HEK293 (cell line): ENCODE data around the gene ZNF423.

Experiments used
- CTCF ChIA-PET: fragments of 350-600 bp; formaldehyde crosslinking; extraction: SDS; loops from one replicate; lab custom pipeline; 2021; ENCODE audit warnings: antibody characterized with exemption; lab: Yijun Ruan, JAX
- POLR2A ChIA-PET: fragments of 300-600 bp; formaldehyde crosslinking; extraction: SDS; loops from one replicate; lab custom pipeline; 2020; ENCODE audit warnings: antibody characterized with exemption, inconsistent platforms; lab: Yijun Ruan, JAX
- H3K27ac ChIP-seq: fragments of 200-500 bp; sonication (Bioruptor generic); 2 replicates; pipeline ENCODE4 v1.5.1; 2014; ENCODE audit warnings: low read depth, low read length, control low read depth, inconsistent platforms; ENCODE audit errors: extremely low read depth
- H3K36me3 ChIP-seq, 2 experiments: fragments of 200-500 bp in 1 of 2; sonication (Bioruptor generic) in 1 of 2; 1 replicate in 1 of 2; 2 replicates in 1 of 2; pipeline ENCODE4 v1.5.1; 2014 to 2017; ENCODE audit warnings: inconsistent platforms in 2 of 2, low read length in 2 of 2; ENCODE audit not compliant: control insufficient read depth in 2 of 2, insufficient read depth in 1 of 2
- H3K4me1 ChIP-seq: fragments of 200-500 bp; sonication (Bioruptor generic); 2 replicates; pipeline ENCODE4 v1.5.1; 2014; ENCODE audit warnings: mild to moderate bottlenecking, low read length, inconsistent platforms; ENCODE audit not compliant: control insufficient read depth, insufficient read depth
- H3K4me3 ChIP-seq: 2 replicates; pipeline ENCODE4 v1.5.1; 2011; ENCODE audit warnings: low read depth, mild to moderate bottlenecking, control low read depth, low read length, moderate library complexity
- H3K9me3 ChIP-seq: fragments of 200-500 bp; sonication (Bioruptor generic); 2 replicates; pipeline ENCODE4 v1.5.1; 2014; ENCODE audit warnings: low read depth, low read length, inconsistent platforms; ENCODE audit not compliant: control insufficient read depth, insufficient read depth
- CTCF ChIP-seq: fragments of 450-650 bp; formaldehyde crosslinking; IDR thresholded peaks from 2 replicates; pipeline ENCODE4 v1.5.1; 2016; ENCODE audit warnings: missing biosample characterization, missing genetic modification characterization
- MEIS1 ChIP-seq: sonication (generic); formaldehyde crosslinking; IDR thresholded peaks from 2 replicates; pipeline ENCODE4 v1.8.1; 2022; ENCODE audit warnings: missing genetic modification reagents, mild to moderate bottlenecking, borderline replicate concordance
- RBAK ChIP-seq: fragments of 450-650 bp; formaldehyde crosslinking; IDR thresholded peaks from 2 replicates; pipeline ENCODE4 v1.5.1; 2016; ENCODE audit warnings: missing biosample characterization, missing genetic modification characterization
- REST ChIP-seq: fragments of 450-650 bp; formaldehyde crosslinking; IDR thresholded peaks from 2 replicates; pipeline ENCODE4 v1.5.1; 2016; ENCODE audit warnings: missing biosample characterization, missing genetic modification characterization
- WT1 ChIP-seq: fragments of 450-650 bp; formaldehyde crosslinking; IDR thresholded peaks from 2 replicates; pipeline ENCODE4 v1.5.1; 2016; ENCODE audit warnings: missing biosample characterization, missing genetic modification characterization
- ZIC2 ChIP-seq: fragments of 450-650 bp; formaldehyde crosslinking; IDR thresholded peaks from 2 replicates; pipeline ENCODE4 v1.5.1; 2016; ENCODE audit warnings: missing biosample characterization, missing genetic modification characterization
- ZNF121 ChIP-seq: fragments of 450-650 bp; formaldehyde crosslinking; IDR thresholded peaks from 2 replicates; pipeline ENCODE4 v1.5.1; 2016; ENCODE audit warnings: missing biosample characterization, missing genetic modification characterization
- ZNF132 ChIP-seq: fragments of 450-650 bp; formaldehyde crosslinking; IDR thresholded peaks from 2 replicates; pipeline ENCODE4 v1.5.1; 2017; ENCODE audit warnings: missing biosample characterization, missing genetic modification characterization, borderline replicate concordance
- ZNF146 ChIP-seq: fragments of 450-650 bp; formaldehyde crosslinking; IDR thresholded peaks from 2 replicates; pipeline ENCODE4 v1.5.1; 2016; ENCODE audit warnings: missing biosample characterization, missing genetic modification characterization
- ZNF26 ChIP-seq: fragments of 450-650 bp; formaldehyde crosslinking; IDR thresholded peaks from 2 replicates; pipeline ENCODE4 v1.5.1; 2016; ENCODE audit warnings: missing biosample characterization, missing genetic modification characterization
- ZNF362 ChIP-seq: fragments of 450-650 bp; formaldehyde crosslinking; IDR thresholded peaks from 2 replicates; pipeline ENCODE4 v1.5.1; 2016; ENCODE audit warnings: missing biosample characterization, missing genetic modification characterization
- ZNF629 ChIP-seq: fragments of 450-650 bp; formaldehyde crosslinking; IDR thresholded peaks from 2 replicates; pipeline ENCODE4 v1.5.1; 2017; ENCODE audit warnings: missing biosample characterization, missing genetic modification characterization
- ZNF654 ChIP-seq: fragments of 450-650 bp; formaldehyde crosslinking; IDR thresholded peaks from 2 replicates; pipeline ENCODE4 v1.5.1; 2016; ENCODE audit warnings: low read depth, missing biosample characterization, missing genetic modification characterization
- ZSCAN23 ChIP-seq: fragments of 450-650 bp; formaldehyde crosslinking; IDR thresholded peaks from 2 replicates; pipeline ENCODE4 v1.5.1; 2016; ENCODE audit warnings: missing biosample characterization, missing genetic modification characterization
- ZSCAN5A ChIP-seq: fragments of 450-650 bp; formaldehyde crosslinking; IDR thresholded peaks from 2 replicates; pipeline ENCODE4 v1.5.1; 2016; ENCODE audit warnings: missing biosample characterization, missing genetic modification characterization

ZNF423 gene

GRCh38 chr16:49593424-49594040, 262.4 kb downstream of the ZNF423 start:
- no peak overlapping the region for H3K27ac ChIP-seq
- H3K4me3 ChIP-seq = no peak overlapping the region
- H3K36me3 ChIP-seq = no peaks in the 10 kb centered on the region
- H3K9me3 ChIP-seq = no peaks in the 10 kb centered on the region
- no peaks in the 10 kb centered on the region for H3K4me1 ChIP-seq
- ChIA-PET POLR2A (no interaction called here), CTCF (interaction anchor here (0.6 to 2.5 kb wide), 18 partner anchors 10 to 329 kb away, joined by 3 to 14 read pairs (median 4); no protein-coding TSS in a partner anchor)
- TF ChIP-seq ZNF121 (tag by site-specific recombination) = no peak
- no peak for TF ChIP-seq ZNF26
- TF ChIP-seq WT1 (tag by site-specific recombination) = no peak
- no peak for TF ChIP-seq ZSCAN5A
- TF ChIP-seq ZNF362 (tag by site-specific recombination) = no peak
- no peak for TF ChIP-seq MEIS1
- TF ChIP-seq ZIC2 = no peak
- no peak for TF ChIP-seq ZNF629 (tag by site-specific recombination)
- TF ChIP-seq RBAK (tag by site-specific recombination) = no peak
- no peak for TF ChIP-seq ZSCAN23 (tag by site-specific recombination)
- TF ChIP-seq ZNF146 (tag by site-specific recombination) = no peak
- no peak for TF ChIP-seq REST (tag by site-specific recombination)

GRCh38 chr16:49592546-49593423, 263.1 kb downstream of the ZNF423 start:
- CTCF ChIA-PET = interaction anchor here (0.6 to 2.5 kb wide), 25 partner anchors 9 to 850 kb away, joined by 3 to 14 read pairs (median 4); no protein-coding TSS in a partner anchor
- TF ChIP-seq ZNF132 (tag by site-specific recombination) = no peak
- 0 out of 2 replicates have a peak, but pooled peaks have one; percentile 7 for TF ChIP-seq ZNF654 (tag by site-specific recombination)
- peak; percentile 36; the same call in 1 of the 2 replicates for TF ChIP-seq CTCF (tag by site-specific recombination)
- POLR2A ChIA-PET = no interaction called here
- Histone ChIP-seq H3K4me1 (no peaks in the 10 kb centered on the region), H3K4me3 (no peak overlapping the region), H3K9me3 (no peaks in the 10 kb centered on the region), H3K27ac (no peak overlapping the region), H3K36me3 (no peaks in the 10 kb centered on the region)
